CD4-positive, CD25-positive, alpha-beta regulatory T cell (primary cell): Measurements from ENCODE around the gene ZNRF2. TPM values are rescaled to one million over a fixed set of nuclear protein-coding genes. Genes with fewer than 3 reads are reported as not detected.
A peak's percentile ranks its signal among the peaks of the same experiment; 100 is the strongest.

Experiments
- ATAC-seq, 2 donors: fragments of 150-1000 bp; cut with Tn5 transposase; one replicate each; pipeline ENCODE4 v1.10.0; 2021; ENCODE audit warnings: low read depth in 2 of 2, moderate number of reproducible peaks in 2 of 2, moderate library complexity in 1 of 2
- DNase-seq, 3 donors: peaks; one replicate each; pipeline versions ENCODE4 v3.0.0 to v3.0.0-alpha.2; 2012 to 2022; ENCODE audit warnings: mixed read lengths in 1 of 3
- H3K27ac ChIP-seq: one replicate; pipeline ENCODE4 v1.7.0; 2013; ENCODE audit warnings: mild to moderate bottlenecking, low read length; ENCODE audit not compliant: insufficient read depth, poor library complexity, severe bottlenecking
- H3K27me3 ChIP-seq: one replicate; pipeline ENCODE4 v1.7.0; 2013; ENCODE audit warnings: low read length; ENCODE audit not compliant: control insufficient read depth, insufficient read depth
- H3K36me3 ChIP-seq: one replicate; pipeline ENCODE4 v1.7.0; 2013; ENCODE audit warnings: mild to moderate bottlenecking, low read length, moderate library complexity; ENCODE audit not compliant: control insufficient read depth, insufficient read depth
- H3K4me1 ChIP-seq: 2 replicates; pipeline ENCODE4 v1.7.0; 2013; ENCODE audit warnings: mild to moderate bottlenecking, low read length; ENCODE audit not compliant: insufficient read depth, control insufficient read depth, poor library complexity, severe bottlenecking
- H3K4me3 ChIP-seq: one replicate; pipeline ENCODE4 v1.7.0; 2013; ENCODE audit warnings: low read depth, mild to moderate bottlenecking, low read length, moderate library complexity
- H3K9me3 ChIP-seq, 2 experiments: 1 replicate in 1 of 2; 2 replicates in 1 of 2; pipeline ENCODE4 v1.7.0; 2013; ENCODE audit warnings: low read length in 2 of 2, mild to moderate bottlenecking in 1 of 2, moderate library complexity in 1 of 2; ENCODE audit not compliant: control insufficient read depth in 2 of 2
- H3K27ac Mint-ChIP-seq, 3 donors: one replicate each; pipeline ENCODE4 v1.8.0; 2020 to 2022; ENCODE audit warnings: mild to moderate bottlenecking in 3 of 3, mixed read lengths in 3 of 3, moderate library complexity in 2 of 3
- H3K27me3 Mint-ChIP-seq: one replicate; pipeline ENCODE4 v1.8.0; 2022; ENCODE audit warnings: mild to moderate bottlenecking, mixed read lengths
- H3K36me3 Mint-ChIP-seq: one replicate; pipeline ENCODE4 v1.8.0; 2020; ENCODE audit warnings: mixed read lengths
- H3K4me1 Mint-ChIP-seq, 4 donors: one replicate each; pipeline ENCODE4 v1.8.0; 2020 to 2022; ENCODE audit warnings: mixed read lengths in 4 of 4, mild to moderate bottlenecking in 1 of 4
- H3K4me3 Mint-ChIP-seq, 4 donors: one replicate each; pipeline ENCODE4 v1.8.0; 2020 to 2022; ENCODE audit warnings: mild to moderate bottlenecking in 4 of 4, mixed read lengths in 4 of 4, moderate library complexity in 3 of 4
- H3K9me3 Mint-ChIP-seq, 7 donors: one replicate each; pipeline ENCODE4 v1.8.0; 2020 to 2022; ENCODE audit warnings: mixed read lengths in 7 of 7, mild to moderate bottlenecking in 3 of 7, moderate library complexity in 2 of 7
- polyA plus RNA-seq, 4 donors: library from polyadenylated mRNA; unstranded; fragments of 300-500 nt; fragmentation: Illumina TruSeq; gene quantifications; one replicate each; pipeline ENCODE4 v1.2.3, GENCODE V29; 2021
- total RNA-seq: library from RNA; stranded (reverse); gene quantifications from one replicate; pipeline ENCODE4 v1.2.3, GENCODE V29; 2022

Gene ZNRF2
- total and polyA plus RNA-seq, 5 donors from 2014 or later, result 2.1 to 53.1 (median 6.1) TPM

GRCh38 chr7:30412782-30413504, 128.5 kb downstream of the ZNRF2 start:
- Mint-ChIP-seq H3K27me3 (no peaks in the 10 kb centered on the region), H3K36me3 (peaks cover 3% of the 10 kb centered on the region), H3K9me3 (no peaks in the 10 kb centered on the region), H3K4me1 (peaks cover 0 to 9% (median 0%) of the 10 kb centered on the region in 4 donors), H3K4me3 (no peak overlapping the region), H3K27ac (no peak overlapping the region)
- Histone ChIP-seq H3K27me3 (no peaks in the 10 kb centered on the region), H3K9me3 (peaks cover 0 to 4% of the 10 kb centered on the region in 2 experiments), H3K27ac (no peak overlapping the region), H3K36me3 (no peaks in the 10 kb centered on the region), H3K4me3 (no peak overlapping the region), H3K4me1 (no peaks in the 10 kb centered on the region)
- DNase-seq (peak in 2 of 3 donors; percentile 12 to 32), ATAC-seq (no peak)

DNA sequence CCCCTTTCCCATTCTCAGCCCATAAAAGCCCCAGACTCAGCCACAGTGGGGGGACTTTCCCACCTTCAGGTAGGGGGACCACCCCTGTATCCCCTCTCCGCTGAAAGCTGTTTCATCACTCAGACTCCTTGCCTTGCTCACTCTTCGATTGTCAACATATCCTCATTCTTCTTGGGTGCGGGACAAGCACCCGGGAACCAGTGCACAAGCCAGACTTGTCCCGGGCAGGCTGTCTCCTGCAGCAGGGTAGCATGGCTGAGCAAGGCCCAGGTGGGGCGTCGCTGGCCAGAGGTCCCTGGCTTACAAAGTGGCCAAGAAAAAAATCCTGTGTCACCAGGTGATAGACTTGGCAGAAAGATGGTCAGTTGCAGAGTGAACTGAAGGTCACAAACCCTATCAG, 129.5 kb downstream of the ZNRF2 start:
- no peaks in the 10 kb centered on the region for H3K9me3 Mint-ChIP-seq
- Histone ChIP-seq H3K4me1 (no peaks in the 10 kb centered on the region), H3K27me3 (no peaks in the 10 kb centered on the region), H3K9me3 (peaks cover 0 to 4% of the 10 kb centered on the region in 2 experiments), H3K36me3 (no peaks in the 10 kb centered on the region), H3K4me3 (no peak overlapping the region), H3K27ac (no peak overlapping the region)
- H3K36me3 Mint-ChIP-seq, result no peaks in the 10 kb centered on the region
- ATAC-seq, result no peak
- no peaks in the 10 kb centered on the region for H3K27me3 Mint-ChIP-seq
- H3K27ac Mint-ChIP-seq, result no peak overlapping the region
- H3K4me1 Mint-ChIP-seq, result peaks cover 0 to 4% (median 0%) of the 10 kb centered on the region in 4 donors
- no peak overlapping the region for H3K4me3 Mint-ChIP-seq
- no peak for DNase-seq

Other genes starting within 250 kb of the ZNRF2 start
- 31.1 TPM for gene MTURN, start 149.6 kb upstream of the ZNRF2 start, total RNA-seq
- gene MTURN, start 149.6 kb upstream of the ZNRF2 start, polyA plus RNA-seq, result 1 to 10 TPM; 5.2 to 8.5 (median 5.8) TPM
- gene NOD1, start 194.2 kb downstream of the ZNRF2 start, total RNA-seq, result 24.8 TPM
- 1 to 10 TPM; 4.8 to 7.3 (median 7.0) TPM for gene NOD1, start 194.2 kb downstream of the ZNRF2 start, polyA plus RNA-seq
- gene GGCT, start 220.2 kb downstream of the ZNRF2 start, total RNA-seq, result 10.9 TPM
- gene GGCT, start 220.2 kb downstream of the ZNRF2 start, polyA plus RNA-seq, result 10 to 100 TPM; 25.6 to 32.7 (median 28.2) TPM